D721Med (cell line): ENCODE data around the gene NAA25.
"Not testable (repeated sequence)": the region's sequence is repeated elsewhere in the genome, so short reads cannot be mapped to it uniquely, and the experiment has no call there.

Source experiments
- DNase-seq: peaks from one replicate; pipeline ENCODE4 v3.0.0; 2011; ENCODE audit warnings: low spot score; ENCODE audit not compliant: insufficient read length
- FAIRE-seq: peaks from 2 replicates; lab custom pipeline; 2011; peaks lifted over from hg19 to GRCh38; lab: Jason Lieb, UNC
- TF ChIP-seq, protein P1 (sequence below): IDR thresholded peaks from 2 replicates; pipeline ENCODE4 v1.5.1; 2012; ENCODE audit warnings: mild to moderate bottlenecking, control low read depth; ENCODE audit not compliant: insufficient read depth; ENCODE audit errors: missing control alignments

NAA25 gene

DNA sequence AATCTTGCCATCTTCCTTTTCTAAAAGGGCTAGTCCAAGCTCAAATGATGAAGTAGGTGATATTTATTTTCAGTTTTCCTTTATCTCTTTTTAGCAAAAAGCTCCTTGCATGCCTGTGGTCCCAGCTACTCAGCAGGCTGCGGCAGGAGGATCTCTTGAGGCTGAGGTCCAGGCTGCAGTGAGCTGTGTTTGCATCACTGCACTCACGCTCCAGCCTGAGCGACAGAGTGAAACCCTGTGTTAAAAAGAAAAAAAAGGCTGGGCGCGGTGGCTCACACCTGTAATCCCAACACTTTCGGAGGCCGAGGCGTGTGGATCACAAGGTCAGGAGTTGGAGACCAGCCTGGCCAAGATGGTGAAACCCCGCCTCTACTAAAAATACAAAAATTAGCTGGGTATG, 100.6 kb downstream of the NAA25 start:
- DNase-seq (no peak), FAIRE-seq (no peak)
- TF ChIP-seq, protein P1, sequence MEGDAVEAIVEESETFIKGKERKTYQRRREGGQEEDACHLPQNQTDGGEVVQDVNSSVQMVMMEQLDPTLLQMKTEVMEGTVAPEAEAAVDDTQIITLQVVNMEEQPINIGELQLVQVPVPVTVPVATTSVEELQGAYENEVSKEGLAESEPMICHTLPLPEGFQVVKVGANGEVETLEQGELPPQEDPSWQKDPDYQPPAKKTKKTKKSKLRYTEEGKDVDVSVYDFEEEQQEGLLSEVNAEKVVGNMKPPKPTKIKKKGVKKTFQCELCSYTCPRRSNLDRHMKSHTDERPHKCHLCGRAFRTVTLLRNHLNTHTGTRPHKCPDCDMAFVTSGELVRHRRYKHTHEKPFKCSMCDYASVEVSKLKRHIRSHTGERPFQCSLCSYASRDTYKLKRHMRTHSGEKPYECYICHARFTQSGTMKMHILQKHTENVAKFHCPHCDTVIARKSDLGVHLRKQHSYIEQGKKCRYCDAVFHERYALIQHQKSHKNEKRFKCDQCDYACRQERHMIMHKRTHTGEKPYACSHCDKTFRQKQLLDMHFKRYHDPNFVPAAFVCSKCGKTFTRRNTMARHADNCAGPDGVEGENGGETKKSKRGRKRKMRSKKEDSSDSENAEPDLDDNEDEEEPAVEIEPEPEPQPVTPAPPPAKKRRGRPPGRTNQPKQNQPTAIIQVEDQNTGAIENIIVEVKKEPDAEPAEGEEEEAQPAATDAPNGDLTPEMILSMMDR, result no peak

DNA sequence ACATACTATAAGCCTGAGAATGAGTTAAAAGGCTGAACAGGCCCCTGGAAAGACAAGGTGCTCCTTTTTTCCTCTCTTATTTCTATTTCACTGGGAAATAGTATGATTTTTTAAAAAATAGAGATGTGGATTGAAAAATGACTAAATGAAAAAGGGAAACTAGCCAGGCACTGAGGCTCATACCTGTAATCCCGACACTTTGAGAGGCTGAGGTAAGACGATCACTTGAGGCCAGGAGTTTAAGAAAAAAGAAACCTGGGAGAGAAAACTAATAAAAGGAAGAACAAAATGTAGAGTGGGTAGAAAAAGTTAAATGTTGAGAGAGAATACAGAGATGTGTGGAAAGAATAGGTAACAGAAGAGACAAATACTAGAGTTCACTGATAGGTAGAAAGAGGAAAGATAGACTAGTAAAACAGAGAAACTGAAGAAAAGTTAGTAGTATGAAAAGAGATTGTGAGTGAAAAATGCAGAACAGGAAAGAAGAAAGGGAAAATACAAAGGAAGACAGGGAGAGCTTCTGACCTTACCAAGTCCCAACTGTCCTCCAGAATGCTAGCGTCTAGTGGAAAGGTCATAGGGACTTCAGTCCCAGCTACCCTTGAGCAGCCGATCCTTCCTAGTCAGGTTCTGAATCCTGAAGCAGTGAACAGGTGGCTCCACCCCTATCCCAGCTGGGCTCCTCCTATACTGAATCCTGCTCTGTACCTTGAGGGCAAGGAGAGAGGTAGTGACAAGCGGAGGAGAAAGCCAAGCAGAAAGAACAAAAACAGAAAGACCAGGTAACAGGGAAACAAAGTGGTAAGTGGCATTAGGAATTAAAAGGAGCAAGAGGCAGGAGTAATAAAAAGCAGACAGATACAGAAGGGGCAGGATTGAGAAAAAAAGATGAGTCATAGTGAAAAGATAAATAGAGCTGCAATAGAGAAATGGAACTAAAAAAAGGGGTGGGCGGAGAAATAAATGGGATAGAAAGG, 102.9 kb downstream of the NAA25 start:
- TF ChIP-seq, protein P1, result no peak
- no peak for FAIRE-seq
- DNase-seq, result no peak

DNA sequence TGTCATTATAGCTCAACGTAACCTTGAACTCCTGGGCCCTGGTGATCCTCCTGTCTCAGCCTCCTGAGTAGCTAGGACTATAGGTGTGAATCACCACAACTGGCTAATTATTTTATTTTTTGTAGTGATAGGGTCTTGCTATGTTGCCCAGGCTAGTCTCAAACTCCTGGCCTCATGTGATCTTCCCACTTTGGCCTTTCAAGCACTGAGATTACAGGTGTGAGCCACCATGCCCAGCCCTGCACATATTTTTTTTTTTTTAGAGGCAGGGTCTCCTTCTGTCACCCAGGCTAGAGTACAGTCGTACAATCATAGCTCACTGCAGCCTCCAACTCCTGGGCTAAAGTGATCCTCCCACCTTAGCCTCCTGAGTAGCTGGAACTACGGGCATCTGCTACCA, 104.5 kb downstream of the NAA25 start:
- no peak for DNase-seq
- TF ChIP-seq, protein P1, result no peak
- FAIRE-seq, result no peak

DNA sequence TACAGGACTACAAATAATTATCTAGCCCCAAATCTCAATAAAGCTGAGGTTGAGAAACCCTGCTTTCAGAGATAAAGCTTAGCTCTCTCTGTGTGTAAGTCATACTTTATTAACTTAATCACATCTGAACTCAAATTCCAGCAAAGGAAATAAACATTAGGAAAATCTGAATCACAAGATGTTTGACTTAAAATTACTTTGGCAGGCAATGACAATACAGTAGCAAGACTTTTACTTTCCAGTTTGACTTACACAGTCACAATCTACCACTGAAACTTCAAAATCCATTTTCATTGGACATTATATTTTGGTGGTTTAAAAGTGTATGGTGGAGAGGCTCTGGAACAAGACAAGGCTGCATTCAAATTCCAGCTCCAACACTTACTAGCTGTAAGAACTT, 107.0 kb downstream of the NAA25 start:
- TF ChIP-seq, protein P1, result no peak
- no peak for DNase-seq
- FAIRE-seq, result no peak

DNA sequence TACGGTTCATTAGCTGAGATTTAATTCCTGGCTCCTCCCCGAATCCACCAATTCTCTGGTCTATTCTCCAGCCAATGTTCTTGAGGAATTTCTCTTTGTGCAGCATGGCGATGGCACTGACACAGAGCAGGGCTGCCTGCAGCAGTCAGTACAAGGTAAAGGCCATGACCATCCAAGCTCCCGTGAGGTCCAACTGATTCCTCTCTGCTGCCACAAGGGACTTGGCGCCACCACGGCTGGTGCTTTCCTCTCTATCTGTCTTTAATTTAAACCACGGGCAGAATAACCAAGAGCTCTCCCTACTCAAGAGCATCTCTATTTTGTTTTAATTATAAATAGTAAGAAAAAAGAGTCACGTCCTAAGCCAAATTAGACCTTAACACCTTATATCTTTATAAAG, 107.8 kb downstream of the NAA25 start:
- no peak for FAIRE-seq
- no peak for DNase-seq
- TF ChIP-seq, protein P1, result no peak

DNA sequence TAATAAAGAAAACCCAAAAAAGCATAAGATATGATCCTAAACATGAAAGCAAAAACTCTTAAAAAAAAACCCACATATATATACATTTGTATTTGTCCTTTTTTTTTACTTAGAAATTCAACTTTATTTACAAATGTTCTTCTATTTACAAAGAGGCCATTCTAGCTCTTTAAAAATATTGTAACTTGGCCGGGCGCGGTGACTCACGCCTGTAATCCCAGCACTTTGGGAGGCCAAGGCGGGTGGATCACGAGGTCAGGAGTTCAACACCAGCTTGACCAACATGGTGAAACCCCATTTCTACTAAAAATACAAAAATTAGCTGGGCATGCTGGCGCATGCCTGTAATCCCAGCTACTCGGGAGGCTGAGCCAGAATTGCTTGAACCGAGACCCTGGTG, 109.5 kb downstream of the NAA25 start:
- not testable (repeated sequence) for DNase-seq, FAIRE-seq

DNA sequence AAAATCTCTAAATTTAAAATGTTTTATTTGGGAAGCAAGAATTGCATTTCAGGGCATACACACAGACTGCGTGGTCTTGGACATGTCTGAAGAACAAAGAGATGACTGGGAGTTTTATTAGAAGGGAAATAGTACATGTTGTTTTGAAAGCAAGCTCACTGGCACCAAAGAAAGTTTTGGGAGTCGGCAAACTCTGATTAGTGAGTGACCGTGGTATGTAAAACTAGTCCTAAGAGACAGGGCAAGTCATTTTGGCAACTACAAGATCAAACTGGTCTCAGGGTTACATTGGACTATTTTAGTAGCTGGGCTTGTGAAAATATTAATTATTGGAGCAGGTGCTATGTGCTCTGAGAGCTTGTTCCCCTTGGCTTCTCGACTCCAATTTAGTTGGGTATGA, 110.6 kb downstream of the NAA25 start:
- DNase-seq (no peak), FAIRE-seq (no peak)
- TF ChIP-seq, protein P1, result no peak
